ENCODE results near the gene TUBB6. TPM values are rescaled to one million over a fixed set of nuclear protein-coding genes. Genes with fewer than 3 reads are reported as not detected.

TUBB6 gene
- total RNA-seq, 6 donors from 2014 or later: 89.1 to 380 (median 157) TPM

- H3K4me1 ChIP-seq: peaks cover 0 to 1% (median 0%) of the 10 kb centered on the region in 4 donors
- WGBS, 2 donors: 76 to 90% methylated on average over 12 to 13 of the region's 13 CpGs
- no peak overlapping the region for H3K4me3 ChIP-seq
- TF ChIP-seq EP300 (IDR thresholded peaks at IDR 0.05): no peak
- no peak for TF ChIP-seq POLR2AphosphoS5 (IDR thresholded peaks at IDR 0.05)
- no peak for TF ChIP-seq POLR2A (IDR thresholded peaks at IDR 0.05)
- TF ChIP-seq CTCF (IDR thresholded peaks at IDR 0.05): no peak
- H3K36me3 ChIP-seq: no peaks in the 10 kb centered on the region
- H3K27ac ChIP-seq: no peak overlapping the region
- DNase-seq (no peak), ATAC-seq (ENCODE audit: low FRiP score in 2 of 2) (no peak)
- H3K27me3 ChIP-seq: peaks cover 0 to 3% (median 0%) of the 10 kb centered on the region in 4 donors
- H3K9me3 ChIP-seq: no peaks in the 10 kb centered on the region
These were observed 6.6 kb upstream of the TUBB6 start for GRCh38 chr18:12301263-12302005.

GRCh38 chr18:12302391-12303147, 5.5 kb upstream of the TUBB6 start:
- DNase-seq (no peak), ATAC-seq (ENCODE audit: low FRiP score in 2 of 2) (no peak)
- Histone ChIP-seq H3K27ac (no peak overlapping the region), H3K4me3 (no peak overlapping the region), H3K9me3 (no peaks in the 10 kb centered on the region), H3K36me3 (no peaks in the 10 kb centered on the region), H3K4me1 (peaks cover 4 to 11% (median 8%) of the 10 kb centered on the region in 4 donors), H3K27me3 (peaks cover 0 to 4% (median 0%) of the 10 kb centered on the region in 4 donors)
- TF ChIP-seq POLR2AphosphoS5 (IDR thresholded peaks at IDR 0.05) (no peak), CTCF (IDR thresholded peaks at IDR 0.05) (no peak), EP300 (IDR thresholded peaks at IDR 0.05) (no peak), POLR2A (IDR thresholded peaks at IDR 0.05) (no peak)
- 63 to 88% methylated on average over 5 to 12 of the region's 14 CpGs for WGBS, 2 donors

GRCh38 chr18:12304351-12305210, 3.5 kb upstream of the TUBB6 start:
- Histone ChIP-seq H3K4me3 (no peak overlapping the region), H3K36me3 (peaks cover 0 to 2% (median 0%) of the 10 kb centered on the region in 4 donors), H3K9me3 (no peaks in the 10 kb centered on the region), H3K27me3 (peaks cover 0 to 16% (median 0%) of the 10 kb centered on the region in 4 donors), H3K27ac (no peak overlapping the region), H3K4me1 (peaks cover 9 to 24% (median 17%) of the 10 kb centered on the region in 4 donors)
- 63 to 68% methylated on average over 19 of the region's 19 CpGs for WGBS, 2 donors
- ATAC-seq (ENCODE audit: low FRiP score in 2 of 2) (no peak), DNase-seq (peak in 1 of 2 donors; percentile 72)
- TF ChIP-seq CTCF (IDR thresholded peaks at IDR 0.05): no peak
- no peak for TF ChIP-seq EP300 (IDR thresholded peaks at IDR 0.05)
- TF ChIP-seq POLR2A (IDR thresholded peaks at IDR 0.05): no peak
- TF ChIP-seq POLR2AphosphoS5 (IDR thresholded peaks at IDR 0.05): no peak

GRCh38 chr18:12305211-12305610, 2.8 kb upstream of the TUBB6 start:
- WGBS, 2 donors: 76 to 91% methylated on average over 11 to 12 of the region's 12 CpGs
- H3K4me3 ChIP-seq: no peak overlapping the region
- H3K27me3 ChIP-seq: peaks cover 0 to 16% (median 0%) of the 10 kb centered on the region in 4 donors
- H3K9me3 ChIP-seq: no peaks in the 10 kb centered on the region
- DNase-seq (no peak), ATAC-seq (ENCODE audit: low FRiP score in 2 of 2) (no peak)
- H3K36me3 ChIP-seq: peaks cover 0 to 6% (median 0%) of the 10 kb centered on the region in 4 donors
- H3K4me1 ChIP-seq: peaks cover 15 to 30% (median 23%) of the 10 kb centered on the region in 4 donors
- H3K27ac ChIP-seq: no peak overlapping the region
- no peak for TF ChIP-seq EP300 (IDR thresholded peaks at IDR 0.05)
- TF ChIP-seq POLR2A (IDR thresholded peaks at IDR 0.05): no peak
- TF ChIP-seq CTCF (IDR thresholded peaks at IDR 0.05): no peak
- no peak for TF ChIP-seq POLR2AphosphoS5 (IDR thresholded peaks at IDR 0.05)

Measured in upper lobe of left lung (tissue), 6 donors.